Type B pancreatic cell (in vitro differentiated cells): ENCODE results near the gene PNLIPRP1. TPM values are rescaled to one million over a fixed set of nuclear protein-coding genes. Genes with fewer than 3 reads are reported as not detected.

Experiments used
- DNase-seq: peaks from one replicate; pipeline ENCODE4 v3.0.0; 2021; ENCODE audit warnings: mixed read lengths; ENCODE audit not compliant: unreplicated experiment; ENCODE audit errors: extremely low spot score
- H3K27ac Mint-ChIP-seq: 2 replicates; pipeline ENCODE4 v1.8.0; 2021; ENCODE audit warnings: mild to moderate bottlenecking, mixed read lengths
- H3K27me3 Mint-ChIP-seq: 2 replicates; pipeline ENCODE4 v1.8.0; 2021; ENCODE audit warnings: mixed read lengths
- H3K36me3 Mint-ChIP-seq: 2 replicates; pipeline ENCODE4 v1.8.0; 2021; ENCODE audit warnings: mixed read lengths
- H3K4me1 Mint-ChIP-seq: one replicate; pipeline ENCODE4 v1.8.0; 2021; ENCODE audit warnings: mixed read lengths; ENCODE audit not compliant: unreplicated experiment
- H3K4me3 Mint-ChIP-seq: 2 replicates; pipeline ENCODE4 v1.8.0; 2021; ENCODE audit warnings: mild to moderate bottlenecking, mixed read lengths
- H3K9me3 Mint-ChIP-seq: 2 replicates; pipeline ENCODE4 v1.8.0; 2021; ENCODE audit warnings: mixed read lengths
- total RNA-seq: library from RNA; stranded (reverse); gene quantifications from 2 replicates; pipeline ENCODE4 v1.2.1, GENCODE V29; 2021; ENCODE audit warnings: low replicate concordance
- TF ChIP-seq, protein P1 (sequence below): fragments of 200-600 bp; sonication (generic); conservative IDR thresholded peaks from 2 replicates; pipeline ENCODE4 v1.5.0; 2021; ENCODE audit warnings: antibody characterized with exemption, mild to moderate bottlenecking

Gene PNLIPRP1
- total RNA-seq, 1 donor from 2014 or later: not detected

DNA sequence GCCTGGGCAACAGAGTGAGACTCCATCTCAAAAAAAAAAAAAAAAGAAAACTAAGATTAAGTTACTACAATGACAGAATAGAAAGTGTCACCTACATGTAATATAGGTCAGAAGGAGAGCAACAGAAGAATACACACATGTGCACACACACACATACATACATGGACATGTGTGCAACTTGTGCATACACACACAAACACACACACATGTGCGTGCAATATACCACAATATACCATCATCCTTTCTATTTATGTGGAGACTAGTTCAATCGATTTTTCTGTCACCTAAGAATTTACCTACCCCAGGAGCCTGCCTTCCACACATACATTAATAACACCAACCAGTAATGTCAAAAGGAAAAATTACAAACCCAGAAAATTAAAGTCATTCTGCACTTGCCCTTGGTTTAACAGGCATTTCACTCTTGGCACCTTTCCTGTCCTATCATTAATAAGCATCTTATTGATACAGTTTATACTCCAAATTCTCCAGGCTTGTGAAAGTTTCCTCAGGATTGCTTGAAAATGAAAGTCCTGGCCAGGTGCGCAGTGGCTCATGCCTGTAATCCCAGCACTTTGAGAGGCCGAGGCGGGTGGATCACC lies 2.5 kb downstream of the PNLIPRP1 start:
- TF ChIP-seq, protein P1, sequence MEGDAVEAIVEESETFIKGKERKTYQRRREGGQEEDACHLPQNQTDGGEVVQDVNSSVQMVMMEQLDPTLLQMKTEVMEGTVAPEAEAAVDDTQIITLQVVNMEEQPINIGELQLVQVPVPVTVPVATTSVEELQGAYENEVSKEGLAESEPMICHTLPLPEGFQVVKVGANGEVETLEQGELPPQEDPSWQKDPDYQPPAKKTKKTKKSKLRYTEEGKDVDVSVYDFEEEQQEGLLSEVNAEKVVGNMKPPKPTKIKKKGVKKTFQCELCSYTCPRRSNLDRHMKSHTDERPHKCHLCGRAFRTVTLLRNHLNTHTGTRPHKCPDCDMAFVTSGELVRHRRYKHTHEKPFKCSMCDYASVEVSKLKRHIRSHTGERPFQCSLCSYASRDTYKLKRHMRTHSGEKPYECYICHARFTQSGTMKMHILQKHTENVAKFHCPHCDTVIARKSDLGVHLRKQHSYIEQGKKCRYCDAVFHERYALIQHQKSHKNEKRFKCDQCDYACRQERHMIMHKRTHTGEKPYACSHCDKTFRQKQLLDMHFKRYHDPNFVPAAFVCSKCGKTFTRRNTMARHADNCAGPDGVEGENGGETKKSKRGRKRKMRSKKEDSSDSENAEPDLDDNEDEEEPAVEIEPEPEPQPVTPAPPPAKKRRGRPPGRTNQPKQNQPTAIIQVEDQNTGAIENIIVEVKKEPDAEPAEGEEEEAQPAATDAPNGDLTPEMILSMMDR: no peak
- Mint-ChIP-seq H3K27ac (no peak overlapping the region), H3K4me1 (no peaks in the 10 kb centered on the region), H3K9me3 (no peaks in the 10 kb centered on the region), H3K4me3 (no peak overlapping the region), H3K27me3 (peaks cover 17% of the 10 kb centered on the region), H3K36me3 (no peaks in the 10 kb centered on the region)
- no peak for DNase-seq

DNA sequence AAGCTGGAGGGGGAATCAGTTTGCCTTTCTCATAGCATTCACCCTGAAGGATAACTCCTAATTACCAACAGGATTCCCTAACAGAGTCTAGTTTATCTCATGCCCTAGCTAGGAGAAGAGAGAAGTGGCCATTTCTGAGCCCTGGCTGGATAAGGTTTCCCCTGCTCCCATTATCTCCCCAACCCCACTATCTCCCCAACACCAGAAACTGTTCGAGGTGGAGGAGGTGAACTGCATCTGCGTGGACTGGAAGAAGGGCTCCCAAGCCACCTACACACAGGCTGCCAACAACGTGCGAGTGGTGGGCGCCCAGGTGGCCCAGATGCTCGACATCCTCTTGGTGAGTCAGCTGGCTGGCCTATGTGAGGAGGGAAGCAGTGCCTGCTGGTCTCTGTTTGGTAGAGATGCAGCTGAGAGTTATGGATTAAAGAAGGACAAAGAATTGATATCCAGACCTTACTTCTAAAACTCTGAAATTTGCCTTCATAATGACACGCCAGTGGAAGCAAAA lies 3.8 kb downstream of the PNLIPRP1 start:
- Mint-ChIP-seq H3K27ac (no peak overlapping the region), H3K36me3 (no peaks in the 10 kb centered on the region), H3K27me3 (peaks cover 17% of the 10 kb centered on the region), H3K9me3 (no peaks in the 10 kb centered on the region), H3K4me3 (no peak overlapping the region), H3K4me1 (no peaks in the 10 kb centered on the region)
- no peak for DNase-seq
- TF ChIP-seq, protein P1: no peak

- no peak for DNase-seq
- TF ChIP-seq, protein P1: no peak
- Mint-ChIP-seq H3K27me3 (peaks cover 24% of the 10 kb centered on the region), H3K4me1 (no peaks in the 10 kb centered on the region), H3K36me3 (no peaks in the 10 kb centered on the region), H3K27ac (no peak overlapping the region), H3K4me3 (no peak overlapping the region), H3K9me3 (no peaks in the 10 kb centered on the region)
These were observed 5.3 kb downstream of the PNLIPRP1 start for GRCh38 chr10:116596062-116596461.

- no peak for DNase-seq
- Mint-ChIP-seq H3K27ac (no peak overlapping the region), H3K4me3 (no peak overlapping the region), H3K4me1 (no peaks in the 10 kb centered on the region), H3K36me3 (no peaks in the 10 kb centered on the region), H3K27me3 (peaks cover 27% of the 10 kb centered on the region), H3K9me3 (no peaks in the 10 kb centered on the region)
- TF ChIP-seq, protein P1: no peak
These were observed 6.8 kb downstream of the PNLIPRP1 start for GRCh38 chr10:116597543-116597942.

DNA sequence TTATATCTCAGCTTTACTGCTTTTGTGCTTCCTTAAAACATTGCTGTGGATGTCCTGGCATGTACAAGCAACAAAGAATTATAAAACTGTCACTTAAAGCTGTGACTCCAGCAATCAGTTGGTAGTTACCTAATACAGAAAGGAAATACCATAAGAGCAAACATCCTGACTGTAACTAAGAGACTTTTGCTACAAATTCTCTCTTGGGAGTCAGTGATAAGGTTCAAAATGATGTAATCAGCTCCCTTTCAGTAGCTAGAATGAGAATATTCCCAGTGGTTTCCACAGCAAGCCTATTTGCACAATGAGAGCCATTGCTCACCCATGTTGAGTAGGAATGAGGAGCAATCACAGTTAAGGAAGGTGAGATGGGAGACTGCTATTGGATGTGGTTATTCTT lies 7.6 kb downstream of the PNLIPRP1 start:
- H3K9me3 Mint-ChIP-seq: no peaks in the 10 kb centered on the region
- TF ChIP-seq, protein P1: no peak
- no peak for DNase-seq
- H3K4me3 Mint-ChIP-seq: no peak overlapping the region
- no peaks in the 10 kb centered on the region for H3K4me1 Mint-ChIP-seq
- no peak overlapping the region for H3K27ac Mint-ChIP-seq
- H3K36me3 Mint-ChIP-seq: no peaks in the 10 kb centered on the region
- H3K27me3 Mint-ChIP-seq: peaks cover 27% of the 10 kb centered on the region

DNA sequence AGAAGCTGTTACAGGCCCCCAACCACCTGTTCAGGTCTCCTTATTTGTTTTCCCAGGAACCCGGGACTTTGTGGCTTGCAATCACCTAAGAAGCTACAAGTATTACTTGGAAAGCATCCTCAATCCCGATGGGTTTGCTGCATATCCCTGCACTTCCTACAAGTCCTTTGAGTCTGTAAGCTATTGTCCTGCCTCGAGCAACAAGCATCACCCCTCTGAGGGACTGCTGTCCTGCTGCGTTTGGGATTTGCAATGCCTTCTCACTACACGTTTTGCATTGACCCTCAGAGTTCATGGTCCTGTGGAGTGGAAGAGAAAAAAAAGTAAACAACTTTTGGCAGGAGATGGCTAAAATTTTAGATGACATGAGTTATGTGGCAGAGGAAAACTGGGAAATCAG lies 9.2 kb downstream of the PNLIPRP1 start:
- DNase-seq: no peak
- Mint-ChIP-seq H3K27ac (no peak overlapping the region), H3K4me1 (no peaks in the 10 kb centered on the region), H3K27me3 (peaks cover 22% of the 10 kb centered on the region), H3K36me3 (no peaks in the 10 kb centered on the region), H3K9me3 (no peaks in the 10 kb centered on the region), H3K4me3 (no peak overlapping the region)
- TF ChIP-seq, protein P1: no peak
